Left lung (tissue), 10 donors: ENCODE measurements around the gene USP30. TPM values are rescaled to one million over a fixed set of nuclear protein-coding genes. Genes with fewer than 3 reads are reported as not detected.

Source experiments
- ATAC-seq: fragments of 200-7000 bp; cut with Tn5 transposase; one replicate; pipeline ENCODE4 v1.9.1; 2020; ENCODE audit warnings: moderate library complexity
- DNase-seq, 4 donors: peaks; one replicate each; pipeline ENCODE4 v3.0.0-alpha.2; 2013 to 2020
- H3K27ac ChIP-seq, 2 donors: fragments of 200-600 bp; sonication (generic) in 1 of 2; one replicate each; pipeline versions ENCODE4 v1.5.0 to v1.8.0; 2020 to 2021
- H3K27me3 ChIP-seq, 2 donors: fragments of 200-600 bp; sonication (generic) in 1 of 2; one replicate each; pipeline versions ENCODE4 v1.5.0 to v1.8.0; 2020 to 2021
- H3K36me3 ChIP-seq, 2 donors: fragments of 200-600 bp; sonication (generic) in 1 of 2; one replicate each; pipeline versions ENCODE4 v1.5.0 to v1.8.0; 2020 to 2021
- H3K4me1 ChIP-seq, 2 donors: fragments of 200-600 bp; one replicate each; pipeline ENCODE4 v1.8.0; 2021
- H3K4me3 ChIP-seq, 2 donors: fragments of 200-600 bp; sonication (generic) in 1 of 2; one replicate each; pipeline versions ENCODE4 v1.5.0 to v1.8.0; 2020 to 2021; ENCODE audit warnings: mild to moderate bottlenecking in 1 of 2
- H3K9me3 ChIP-seq, 2 donors: fragments of 200-600 bp; sonication (generic) in 1 of 2; one replicate each; pipeline versions ENCODE4 v1.5.0 to v1.8.0; 2020 to 2021
- intact Hi-C, 2 donors: fragments of 100-400 bp; cut with DNase I; formaldehyde crosslinking; loops; one replicate each; pipeline versions ENCODE4 v1.11.2 to v1.14.2; 2022
- polyA plus RNA-seq, 6 donors: library from polyadenylated mRNA; unstranded; fragments of 120-200 nt; gene quantifications; one replicate each; pipeline ENCODE4 v1.2.1, GENCODE V29; 2013; ENCODE audit not compliant: insufficient read length in 6 of 6
- total RNA-seq, 2 donors: library from RNA; stranded (reverse); fragmentation: NEBNext Ultra II Directional; extraction: Animal tissue kit (Norgen Biotek cat#: 25700); gene quantifications; one replicate each; pipeline ENCODE4 v1.2.1, GENCODE V29; 2021
- TF ChIP-seq, protein P1 (sequence below), 2 donors: fragments of 200-600 bp; sonication (generic) in 1 of 2; IDR thresholded peaks; one replicate each; pipeline versions ENCODE4 v1.5.0 to v1.8.0; 2021; ENCODE audit warnings: antibody characterized with exemption in 2 of 2
- donor health status: DM: no; HTN: yes; CAD: no.
- donor health status: DM: no; HTN: no; CAD: no.

USP30 gene
- total and polyA plus RNA-seq, 8 donors = 7.1 to 28.0 (median 24.3) TPM

DNA sequence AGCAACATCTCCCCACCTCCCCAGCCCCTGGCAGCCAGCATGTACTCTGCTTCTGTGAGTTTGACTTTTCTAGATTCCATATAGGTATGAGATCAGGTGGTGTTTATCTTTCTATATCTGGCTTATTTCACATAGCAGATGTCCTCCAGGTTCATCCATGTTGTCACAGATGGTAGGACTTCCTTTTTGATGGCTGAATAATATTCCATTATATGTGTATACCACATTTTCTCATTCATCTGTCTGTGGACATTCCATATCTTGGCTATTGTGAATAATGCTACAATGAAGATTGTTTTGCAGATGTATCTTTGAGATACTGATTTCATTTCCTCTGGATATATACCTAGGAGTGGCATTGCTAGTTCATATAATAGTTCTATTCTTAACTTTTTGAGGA, 22.5 kb downstream of the USP30 start:
- Histone ChIP-seq H3K4me3 (no peak overlapping the region), H3K27me3 (no peaks in the 10 kb centered on the region), H3K27ac (no peak overlapping the region), H3K4me1 (no peaks in the 10 kb centered on the region), H3K36me3 (peaks cover 0 to 70% of the 10 kb centered on the region in 2 donors), H3K9me3 (peaks cover 0 to 8% of the 10 kb centered on the region in 2 donors)
- TF ChIP-seq, protein P1, sequence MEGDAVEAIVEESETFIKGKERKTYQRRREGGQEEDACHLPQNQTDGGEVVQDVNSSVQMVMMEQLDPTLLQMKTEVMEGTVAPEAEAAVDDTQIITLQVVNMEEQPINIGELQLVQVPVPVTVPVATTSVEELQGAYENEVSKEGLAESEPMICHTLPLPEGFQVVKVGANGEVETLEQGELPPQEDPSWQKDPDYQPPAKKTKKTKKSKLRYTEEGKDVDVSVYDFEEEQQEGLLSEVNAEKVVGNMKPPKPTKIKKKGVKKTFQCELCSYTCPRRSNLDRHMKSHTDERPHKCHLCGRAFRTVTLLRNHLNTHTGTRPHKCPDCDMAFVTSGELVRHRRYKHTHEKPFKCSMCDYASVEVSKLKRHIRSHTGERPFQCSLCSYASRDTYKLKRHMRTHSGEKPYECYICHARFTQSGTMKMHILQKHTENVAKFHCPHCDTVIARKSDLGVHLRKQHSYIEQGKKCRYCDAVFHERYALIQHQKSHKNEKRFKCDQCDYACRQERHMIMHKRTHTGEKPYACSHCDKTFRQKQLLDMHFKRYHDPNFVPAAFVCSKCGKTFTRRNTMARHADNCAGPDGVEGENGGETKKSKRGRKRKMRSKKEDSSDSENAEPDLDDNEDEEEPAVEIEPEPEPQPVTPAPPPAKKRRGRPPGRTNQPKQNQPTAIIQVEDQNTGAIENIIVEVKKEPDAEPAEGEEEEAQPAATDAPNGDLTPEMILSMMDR (IDR thresholded peaks at IDR 0.05) = no peak
- DNase-seq = no peak
- no peak for ATAC-seq
- intact Hi-C loops = no loop called here

DNA sequence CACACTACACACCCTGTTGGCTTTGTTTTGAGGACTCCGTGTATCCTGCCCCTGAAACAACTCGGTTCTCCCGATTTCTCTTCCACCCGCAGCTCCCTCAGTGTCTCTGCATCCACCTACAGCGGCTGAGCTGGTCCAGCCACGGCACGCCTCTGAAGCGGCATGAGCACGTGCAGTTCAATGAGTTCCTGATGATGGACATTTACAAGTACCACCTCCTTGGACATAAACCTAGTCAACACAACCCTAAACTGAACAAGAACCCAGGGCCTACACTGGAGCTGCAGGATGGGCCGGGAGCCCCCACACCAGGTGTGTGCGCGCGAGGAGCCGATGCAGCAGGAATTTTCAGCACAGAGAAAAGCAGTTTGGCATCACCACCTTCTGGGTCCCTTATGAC, 30.4 kb downstream of the USP30 start:
- no peak overlapping the region for H3K27ac ChIP-seq
- TF ChIP-seq, protein P1 (IDR thresholded peaks at IDR 0.05) = no peak
- intact Hi-C loops = no loop called here
- no peaks in the 10 kb centered on the region for H3K4me1 ChIP-seq
- no peak overlapping the region for H3K4me3 ChIP-seq
- ATAC-seq = no peak
- H3K27me3 ChIP-seq = no peaks in the 10 kb centered on the region
- H3K36me3 ChIP-seq = peaks cover 0 to 81% of the 10 kb centered on the region in 2 donors
- DNase-seq = no peak
- H3K9me3 ChIP-seq = peaks cover 0 to 8% of the 10 kb centered on the region in 2 donors

DNA sequence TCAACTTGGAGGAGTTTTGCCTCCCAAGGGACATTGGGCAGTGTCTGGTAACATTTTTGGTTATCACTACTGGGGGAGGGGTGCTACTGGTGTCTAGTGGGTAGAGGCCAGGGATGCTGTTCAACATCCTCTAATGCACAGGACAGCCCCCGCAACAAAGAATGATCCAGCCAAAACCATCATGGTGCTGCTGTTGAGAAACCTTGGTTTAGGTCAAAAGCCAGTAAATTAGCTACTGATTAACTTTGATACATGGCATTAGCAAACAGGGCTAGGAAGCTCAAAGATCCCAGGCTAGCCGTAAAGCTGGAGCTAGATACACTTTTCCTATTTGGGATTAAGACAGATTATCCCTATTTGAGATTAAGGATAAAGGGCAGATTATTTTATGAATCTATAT, 32.0 kb downstream of the USP30 start:
- peaks cover 0 to 84% of the 10 kb centered on the region in 2 donors for H3K36me3 ChIP-seq
- intact Hi-C loops = no loop called here
- ATAC-seq (no peak), DNase-seq (no peak)
- H3K4me3 ChIP-seq = no peak overlapping the region
- H3K4me1 ChIP-seq = no peaks in the 10 kb centered on the region
- no peak overlapping the region for H3K27ac ChIP-seq
- H3K27me3 ChIP-seq = no peaks in the 10 kb centered on the region
- H3K9me3 ChIP-seq = no peaks in the 10 kb centered on the region
- TF ChIP-seq, protein P1 (IDR thresholded peaks at IDR 0.05) = no peak

DNA sequence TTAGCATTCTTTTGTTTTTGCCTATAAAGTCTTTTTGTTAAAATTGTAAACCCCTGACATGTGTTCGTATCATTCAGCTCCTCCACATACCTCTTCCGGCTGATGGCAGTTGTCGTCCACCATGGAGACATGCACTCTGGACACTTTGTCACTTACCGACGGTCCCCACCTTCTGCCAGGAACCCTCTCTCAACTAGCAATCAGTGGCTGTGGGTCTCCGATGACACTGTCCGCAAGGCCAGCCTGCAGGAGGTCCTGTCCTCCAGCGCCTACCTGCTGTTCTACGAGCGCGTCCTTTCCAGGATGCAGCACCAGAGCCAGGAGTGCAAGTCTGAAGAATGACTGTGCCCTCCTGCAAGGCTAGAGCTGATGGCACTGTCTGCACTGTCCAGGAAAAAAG, 33.2 kb downstream of the USP30 start:
- TF ChIP-seq, protein P1 (IDR thresholded peaks at IDR 0.05) = no peak
- peaks cover 0 to 91% of the 10 kb centered on the region in 2 donors for H3K36me3 ChIP-seq
- intact Hi-C loops = no loop called here

DNA sequence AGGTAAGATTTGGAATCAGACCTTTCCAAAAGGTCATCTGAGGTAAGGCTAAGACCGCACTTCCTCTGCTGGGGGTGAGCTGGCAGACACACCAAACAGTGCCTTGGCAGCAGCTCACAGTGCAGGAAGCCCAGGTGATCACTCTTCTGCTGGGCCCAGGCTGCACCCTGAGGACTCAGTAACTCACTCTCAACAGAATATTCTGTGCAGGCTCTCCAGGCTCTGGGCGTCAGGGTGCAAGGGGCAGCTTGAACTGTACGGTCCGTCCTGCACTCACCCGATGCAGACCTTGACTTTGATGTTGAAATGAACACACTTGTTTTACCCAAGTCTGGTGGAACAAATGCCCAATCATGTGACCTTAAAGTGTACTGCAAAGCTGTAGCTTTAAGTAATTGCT, 34.9 kb downstream of the USP30 start:
- H3K4me3 ChIP-seq = no peak overlapping the region
- no peak overlapping the region for H3K27ac ChIP-seq
- DNase-seq (no peak), ATAC-seq (no peak)
- H3K4me1 ChIP-seq = peaks cover under 1 to 10% of the 10 kb centered on the region in 2 donors
- H3K27me3 ChIP-seq = no peaks in the 10 kb centered on the region
- no peaks in the 10 kb centered on the region for H3K9me3 ChIP-seq
- TF ChIP-seq, protein P1 (IDR thresholded peaks at IDR 0.05) = no peak
- peaks cover 0 to 77% of the 10 kb centered on the region in 2 donors for H3K36me3 ChIP-seq
- intact Hi-C loops = no loop called here

More for the DNA sequence above, 33.2 kb downstream of the USP30 start:
- Histone ChIP-seq H3K9me3 (no peaks in the 10 kb centered on the region), H3K27me3 (no peaks in the 10 kb centered on the region), H3K4me3 (no peak overlapping the region), H3K4me1 (no peaks in the 10 kb centered on the region), H3K27ac (no peak overlapping the region)
- ATAC-seq = no peak
- DNase-seq = no peak
